Dedifferentiated amniotic fluid mesenchymal stem cell (primary cell): ENCODE data around the gene LYSMD3.
"Not testable (repeated sequence)": the region's sequence is repeated elsewhere in the genome, so short reads cannot be mapped to it uniquely, and the experiment has no call there.

ENCODE experiments used
- DNase-seq: peaks from one replicate; pipeline ENCODE4 v3.0.0-alpha.2; 2016; ENCODE audit errors: extremely low spot score

LYSMD3 gene

DNA sequence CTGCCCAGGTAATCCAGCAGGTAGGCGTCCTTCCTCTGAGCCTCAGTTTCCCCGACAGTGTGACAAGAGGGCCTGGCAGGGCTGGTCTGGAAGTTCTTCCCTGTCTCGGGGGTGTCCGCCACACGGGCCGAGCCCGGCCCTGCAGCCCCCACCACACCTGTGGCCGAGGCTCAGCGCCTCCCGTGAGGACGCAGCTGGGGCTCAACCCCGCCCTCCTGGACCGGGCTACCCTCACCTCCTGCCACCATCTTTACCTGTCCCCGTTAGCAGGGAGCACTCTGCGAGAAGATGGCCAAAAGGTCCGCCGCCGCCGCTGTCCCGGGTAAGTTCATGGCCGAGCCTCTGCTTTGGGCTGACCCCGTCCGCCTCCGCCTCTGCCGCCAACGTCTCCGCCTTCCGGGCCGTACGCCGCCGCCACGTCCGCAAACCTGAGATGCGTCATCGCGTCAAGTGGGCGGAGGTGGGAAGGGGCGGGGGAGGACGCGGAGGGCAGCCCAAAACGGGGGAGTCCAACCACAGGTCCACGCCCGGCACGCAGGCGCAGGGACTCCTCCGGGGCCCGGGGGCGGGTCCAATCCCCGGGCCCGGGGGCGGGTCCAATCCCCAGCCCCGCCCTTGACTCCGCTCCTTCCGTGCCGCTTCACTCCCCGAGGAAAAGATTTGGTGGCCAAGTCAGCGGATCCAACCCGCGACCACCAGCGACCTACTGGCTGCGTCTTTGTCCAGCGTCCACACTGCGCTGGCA lies at the start of gene LYSMD3:
LYSMD3 (minus strand) TSS at position 391 of the 745 bp plus-strand sequence. CDS start 4,295 bp downstream, outside the sequence.
- DNase-seq = peak; percentile 97

DNA sequence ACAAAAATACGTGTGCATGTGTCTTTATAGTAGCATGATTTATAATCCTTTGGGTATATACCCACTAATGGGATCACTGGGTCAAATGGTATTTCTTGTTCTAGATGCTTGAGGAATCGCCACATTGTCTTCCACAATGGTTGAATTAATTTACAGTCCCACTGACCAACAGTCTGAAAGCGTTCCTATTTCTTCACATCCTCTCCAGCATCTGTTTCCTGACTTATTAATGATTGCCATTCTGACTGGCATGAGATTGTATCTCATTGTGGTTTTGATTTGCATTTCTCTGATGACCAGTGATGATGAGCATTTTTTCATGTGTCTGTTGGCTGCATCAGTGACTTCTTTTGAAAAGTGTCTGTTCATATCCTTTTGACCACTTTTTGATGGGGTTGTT lies 47.2 kb upstream of the LYSMD3 start:
- DNase-seq = not testable (repeated sequence)

DNA sequence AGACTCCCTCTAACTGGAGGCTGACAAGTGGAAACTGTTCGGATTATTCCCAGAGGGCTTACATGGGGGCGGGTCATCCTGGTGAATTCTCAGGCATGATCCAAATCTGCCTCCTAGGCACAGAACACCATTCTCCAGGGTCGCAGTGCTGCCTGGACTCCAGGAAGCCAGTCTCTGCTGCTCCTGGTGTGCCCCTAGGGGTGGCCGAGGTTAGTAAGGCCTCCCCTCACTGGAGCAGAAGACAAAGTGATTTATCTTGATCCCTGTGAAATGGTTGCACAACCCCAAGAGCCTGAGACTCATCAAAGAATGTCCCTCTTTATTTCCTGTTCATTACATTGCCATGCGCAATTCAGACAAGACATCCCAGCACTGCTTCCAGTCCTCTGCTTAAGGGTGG lies 46.3 kb upstream of the LYSMD3 start:
- no peak for DNase-seq

DNA sequence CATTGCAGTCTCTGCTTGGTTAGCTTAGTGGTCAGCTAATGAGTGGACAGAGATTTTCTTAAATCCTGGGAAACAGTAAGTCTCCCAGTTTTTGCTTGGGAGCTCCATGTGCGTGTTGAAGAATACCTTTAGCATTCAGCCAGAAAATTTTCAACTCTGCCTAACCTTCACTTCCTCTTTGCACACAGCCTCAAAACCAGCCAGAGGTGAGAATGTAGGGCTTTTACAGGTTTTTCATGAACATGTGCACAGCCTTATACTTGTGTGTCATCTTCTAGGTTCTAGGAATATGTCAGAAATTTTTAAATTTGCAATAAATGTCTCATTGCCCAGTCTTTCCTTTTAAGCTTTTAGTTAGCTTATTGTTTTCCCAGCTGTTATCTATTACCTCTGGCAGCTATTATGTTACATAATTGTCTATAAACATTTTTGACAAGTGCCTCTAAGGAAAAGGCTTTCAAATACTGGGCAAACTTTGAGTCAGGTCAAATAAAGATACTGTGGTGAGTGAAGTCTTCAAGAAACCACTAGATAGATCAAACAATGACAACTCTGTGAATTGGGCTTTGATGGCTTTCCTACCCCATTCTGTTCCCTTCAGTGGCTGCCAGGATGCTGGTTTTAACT lies 41.9 kb upstream of the LYSMD3 start:
- DNase-seq = no peak

DNA sequence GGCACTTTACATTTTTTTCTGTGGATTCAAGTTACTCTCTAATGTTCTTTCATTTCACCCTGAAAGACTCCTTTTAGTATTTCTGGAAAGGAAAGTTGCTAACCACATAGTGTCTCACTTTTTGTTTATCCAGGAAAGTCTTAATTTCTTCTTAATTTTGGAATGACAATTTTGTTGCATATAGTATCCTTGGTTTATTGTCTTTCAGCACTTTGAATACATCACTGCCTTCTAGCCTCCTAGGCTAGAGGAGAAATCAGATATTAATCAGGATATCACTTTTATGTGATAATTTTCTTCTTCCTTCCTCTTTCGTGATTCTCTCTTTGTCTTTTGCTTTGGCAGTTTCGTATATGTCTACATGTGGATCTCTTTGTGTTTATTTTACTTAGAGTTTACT lies 40.6 kb upstream of the LYSMD3 start:
- no peak for DNase-seq

DNA sequence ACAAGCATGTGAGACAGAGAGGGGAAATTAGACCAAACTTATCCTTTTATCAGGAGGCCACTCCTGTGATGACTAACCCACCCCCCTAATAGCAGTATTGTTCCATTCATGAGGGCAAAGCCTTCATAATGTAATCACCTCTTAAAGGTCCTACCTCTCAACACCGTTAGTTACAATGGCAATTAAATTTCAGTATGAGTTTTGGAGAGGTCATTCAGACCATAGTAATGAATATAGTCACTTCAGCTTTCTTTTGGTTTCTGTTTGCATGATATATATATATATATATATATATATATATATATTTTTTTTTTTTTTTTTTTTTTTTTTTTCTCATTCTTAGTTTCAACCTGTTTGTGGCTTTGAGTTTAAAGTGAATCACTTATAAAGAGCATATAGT lies 39.7 kb upstream of the LYSMD3 start:
- no peak for DNase-seq

DNA sequence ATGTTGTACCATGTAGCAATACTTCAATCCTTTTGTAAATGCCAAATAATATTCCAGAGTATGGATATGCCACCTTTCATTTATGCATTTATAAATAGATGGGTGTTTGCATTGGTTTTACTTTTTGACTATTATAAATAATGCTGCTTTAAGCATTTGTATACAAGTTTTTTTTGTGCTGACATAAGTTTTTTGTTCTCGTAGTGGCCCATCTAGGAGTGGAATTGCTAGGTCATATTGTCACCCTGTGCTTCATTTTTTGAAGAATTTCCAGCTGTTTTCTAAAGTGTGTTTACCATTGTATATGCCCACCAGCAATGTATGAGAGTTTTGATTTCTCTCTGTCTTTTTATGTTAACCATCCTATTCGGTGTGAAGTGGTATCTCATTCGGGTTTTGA lies 36.1 kb upstream of the LYSMD3 start:
- DNase-seq = no peak

DNA sequence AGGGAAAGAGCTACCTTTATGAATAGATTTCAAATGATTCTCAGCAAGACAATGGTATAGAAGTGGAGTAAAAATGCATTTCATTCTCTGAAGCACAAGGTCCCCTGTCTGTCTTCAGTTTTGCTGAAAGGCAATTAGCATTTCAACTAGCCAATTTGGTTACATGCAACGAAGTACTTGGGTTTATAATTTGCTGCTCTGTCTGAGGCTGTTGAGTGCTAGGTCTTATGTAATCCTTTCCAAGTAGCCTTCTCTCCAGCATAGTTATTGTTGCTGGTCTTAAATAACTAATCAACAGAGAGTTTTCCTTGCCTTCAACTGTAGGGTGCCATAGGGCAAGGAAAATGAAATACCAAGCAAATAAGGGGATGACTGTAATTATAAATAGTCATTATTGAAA lies 33.7 kb upstream of the LYSMD3 start:
- DNase-seq = no peak

DNA sequence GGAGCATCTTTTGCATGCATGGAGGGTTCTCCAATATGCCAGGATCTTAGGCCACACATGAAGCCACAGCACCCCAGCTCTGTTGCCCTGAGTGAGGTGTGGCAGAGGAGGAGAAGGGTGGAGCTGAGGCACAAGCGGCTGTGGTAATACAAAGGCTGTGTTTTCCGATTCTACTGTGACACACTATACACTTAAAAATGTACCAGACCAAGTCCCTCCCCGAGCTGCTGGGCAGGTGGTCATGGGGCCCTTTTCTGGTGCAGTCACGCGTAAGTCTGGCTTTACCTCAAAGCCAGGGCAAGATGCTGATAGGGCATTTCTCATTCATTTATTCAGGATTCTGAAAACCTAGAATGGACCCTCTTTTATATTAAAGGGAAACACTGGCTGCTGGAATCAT lies 33.0 kb upstream of the LYSMD3 start:
- no peak for DNase-seq

DNA sequence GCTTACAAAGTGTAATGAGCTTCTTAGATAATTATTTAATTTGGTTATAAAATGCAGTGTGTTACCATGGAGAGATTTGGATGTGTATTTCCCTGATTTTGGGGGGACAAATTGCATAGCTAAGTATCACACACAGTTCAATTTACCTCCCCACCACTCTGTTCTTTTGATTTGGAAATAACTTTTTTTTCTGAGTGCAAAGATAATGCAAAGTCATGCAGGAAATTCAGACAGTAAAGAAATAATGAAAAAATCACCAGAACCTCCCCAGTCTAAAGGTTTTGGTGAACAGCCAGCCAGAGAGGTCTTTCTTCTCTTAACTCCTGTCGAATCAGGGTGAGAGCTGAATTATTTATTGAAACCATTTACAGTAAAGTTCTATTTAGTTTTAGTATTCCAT lies 32.4 kb upstream of the LYSMD3 start:
- no peak for DNase-seq

DNA sequence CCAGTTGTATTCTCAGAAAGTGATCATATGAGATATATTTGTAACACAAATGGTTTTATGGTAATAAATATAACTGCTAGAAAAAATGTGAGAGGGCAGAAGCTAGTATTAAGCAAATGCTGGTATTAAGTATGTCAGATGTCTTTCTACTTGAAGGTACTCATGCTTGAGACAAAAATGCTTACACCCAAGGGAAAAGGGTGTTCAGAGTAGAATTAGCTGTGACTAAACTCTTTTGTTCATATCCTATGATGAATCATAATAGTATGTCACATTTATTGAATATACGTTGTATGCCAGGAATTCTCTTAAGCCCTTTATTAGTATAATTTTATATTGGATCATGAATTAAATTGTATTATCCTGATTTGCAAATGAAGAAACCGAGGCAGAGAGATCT lies 31.4 kb upstream of the LYSMD3 start:
- no peak for DNase-seq

DNA sequence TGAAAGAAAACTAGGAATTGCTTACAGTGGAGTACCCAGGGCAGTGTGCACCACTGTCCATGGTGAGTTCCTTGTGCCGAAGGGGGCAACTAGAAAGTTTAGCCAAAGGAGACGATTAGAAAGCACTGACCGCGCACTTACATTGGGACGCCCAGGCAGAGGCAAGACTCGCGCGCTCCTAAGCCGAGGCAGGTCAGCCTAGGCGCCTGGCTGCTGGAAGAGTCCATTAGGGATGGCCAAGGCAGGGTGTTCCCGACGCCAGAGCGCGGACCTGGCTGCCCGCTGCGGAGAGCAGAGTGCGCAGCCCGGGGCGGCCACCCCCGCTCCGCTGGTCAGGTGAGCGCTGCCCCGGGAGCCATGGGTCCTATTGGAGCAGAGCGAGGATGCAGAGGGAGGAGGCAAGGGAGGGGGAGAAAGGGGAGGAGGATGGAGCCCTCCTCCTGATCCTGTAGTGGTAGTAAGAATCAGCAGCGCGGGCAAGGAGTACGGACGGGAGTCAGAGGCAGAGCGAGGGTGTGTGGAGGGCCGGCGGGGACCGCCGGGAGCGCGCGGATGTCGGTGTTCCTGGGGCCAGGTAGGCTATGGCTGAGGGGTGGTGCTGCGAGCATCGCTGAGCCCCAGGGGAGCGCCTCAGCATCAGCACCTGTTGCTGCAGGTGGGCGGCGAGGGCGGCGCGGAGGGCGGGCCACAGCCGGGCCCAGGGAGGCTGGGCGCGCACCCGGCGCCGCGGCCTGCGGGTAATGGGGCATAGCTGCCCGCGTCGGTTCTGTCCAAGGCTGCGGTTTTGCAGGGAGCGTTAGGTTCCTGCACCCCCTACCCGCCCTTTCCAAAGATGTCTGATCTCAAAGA lies 29.2 kb upstream of the LYSMD3 start, which contains the start of gene ADGRV1:
ADGRV1 (plus strand) TSS at position 454 of the 849 bp plus-strand sequence; CDS start at position 553, 99 bp downstream.
- DNase-seq = no peak

DNA sequence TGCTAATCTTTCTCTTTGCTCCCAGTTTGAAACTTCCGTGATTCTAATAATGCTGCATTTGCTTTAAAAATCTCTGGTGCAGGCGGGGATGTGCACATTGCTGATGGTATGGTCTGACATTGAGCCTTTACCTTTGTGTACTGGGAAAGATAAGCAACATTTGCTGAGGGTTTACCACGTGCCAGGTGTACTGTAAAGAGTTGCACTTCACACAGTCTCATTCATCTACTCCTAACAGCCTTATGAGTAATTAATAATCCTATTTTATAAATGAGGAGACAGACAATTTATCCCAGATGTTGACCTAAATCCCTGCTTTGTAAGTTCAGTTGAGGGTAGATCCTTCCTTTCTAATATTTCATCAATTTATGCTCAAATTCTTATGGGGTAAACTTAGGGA lies 28.5 kb upstream of the LYSMD3 start:
- no peak for DNase-seq

DNA sequence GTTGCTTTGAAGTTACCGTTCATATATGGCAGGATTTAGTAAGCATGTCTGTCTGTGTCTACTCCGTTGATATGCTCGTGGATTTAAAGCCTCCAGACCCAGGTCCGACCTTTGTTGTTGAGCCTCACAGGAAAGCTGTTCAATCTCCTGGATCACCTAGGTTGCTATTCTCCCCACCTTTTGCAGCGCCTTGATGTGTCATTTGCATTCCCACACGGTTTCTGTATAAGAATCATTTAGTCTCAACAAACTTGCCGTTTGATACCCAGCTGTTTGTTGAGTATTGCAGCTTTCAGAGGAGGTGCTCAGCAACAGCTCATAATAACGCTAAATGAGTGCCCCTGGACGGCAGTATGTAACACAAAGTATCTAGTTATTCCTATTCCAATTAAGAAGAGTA lies 28.0 kb upstream of the LYSMD3 start:
- no peak for DNase-seq

DNA sequence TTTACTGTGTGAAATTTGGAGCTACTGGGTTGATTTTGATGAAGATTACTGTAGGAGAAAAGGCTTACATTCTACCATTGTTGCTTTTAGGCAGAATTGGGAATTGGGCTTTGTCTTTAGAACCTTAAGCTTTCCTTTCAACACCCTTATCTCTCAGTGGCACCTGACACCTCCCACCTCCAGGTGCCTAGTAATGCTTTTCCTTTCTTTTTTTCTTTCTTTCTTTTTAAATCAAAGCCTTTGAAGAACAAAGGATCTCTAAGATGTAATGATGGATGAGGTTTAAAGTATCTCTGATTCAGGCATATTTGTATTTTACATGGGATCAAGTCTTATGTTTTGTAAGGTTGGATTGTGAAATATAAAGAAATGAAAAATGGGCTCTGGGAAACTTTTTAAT lies 26.3 kb upstream of the LYSMD3 start:
- no peak for DNase-seq

DNA sequence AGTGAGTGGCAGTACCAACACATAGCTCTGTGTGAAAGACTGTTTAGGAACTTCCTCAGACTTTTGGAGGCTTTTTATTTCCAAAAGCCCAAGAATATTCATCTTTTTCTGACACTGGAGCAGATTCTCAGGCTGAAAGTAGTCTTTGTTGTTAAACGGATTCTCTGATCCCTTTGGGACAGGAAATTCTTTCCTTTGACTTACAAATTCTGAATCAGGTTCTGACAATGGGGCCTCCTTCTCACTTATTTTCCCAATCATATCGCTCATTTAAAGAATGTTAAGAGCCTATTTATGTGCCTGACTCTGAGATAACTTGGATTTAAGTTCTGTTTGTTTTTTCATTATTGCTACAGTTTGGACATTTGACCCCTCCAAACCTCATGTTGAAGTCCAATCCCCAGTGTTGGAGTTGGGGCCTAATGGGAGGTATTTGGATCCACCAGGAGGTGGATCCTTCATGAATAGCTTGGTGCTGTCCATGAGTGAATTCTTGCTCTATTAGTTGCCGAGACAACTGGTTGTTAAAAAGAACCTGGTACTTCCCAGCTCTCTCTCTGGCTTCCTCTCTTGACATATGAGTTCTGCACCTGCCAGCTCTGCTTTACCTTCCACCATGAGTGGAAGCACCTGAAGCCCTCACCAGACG lies 25.1 kb upstream of the LYSMD3 start:
- DNase-seq = no peak

DNA sequence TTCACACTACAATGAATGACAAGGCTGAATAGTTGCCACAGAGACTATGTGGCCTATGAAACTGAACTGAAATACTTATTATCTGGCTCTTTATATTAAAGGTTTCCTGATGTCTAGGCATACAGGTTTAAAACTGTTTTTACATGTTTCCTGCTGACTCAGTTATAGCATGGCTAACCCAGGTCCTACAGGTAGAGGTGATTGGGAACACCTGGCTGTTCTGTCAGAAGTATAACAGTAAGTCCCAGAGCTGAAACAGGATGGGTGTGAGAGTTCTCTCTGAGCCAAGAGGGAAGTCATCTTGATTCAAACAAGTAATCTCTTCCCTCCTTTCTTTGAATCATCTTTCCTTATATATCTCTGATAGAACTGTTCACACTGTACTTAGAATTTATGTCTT lies 24.3 kb upstream of the LYSMD3 start:
- DNase-seq = no peak

DNA sequence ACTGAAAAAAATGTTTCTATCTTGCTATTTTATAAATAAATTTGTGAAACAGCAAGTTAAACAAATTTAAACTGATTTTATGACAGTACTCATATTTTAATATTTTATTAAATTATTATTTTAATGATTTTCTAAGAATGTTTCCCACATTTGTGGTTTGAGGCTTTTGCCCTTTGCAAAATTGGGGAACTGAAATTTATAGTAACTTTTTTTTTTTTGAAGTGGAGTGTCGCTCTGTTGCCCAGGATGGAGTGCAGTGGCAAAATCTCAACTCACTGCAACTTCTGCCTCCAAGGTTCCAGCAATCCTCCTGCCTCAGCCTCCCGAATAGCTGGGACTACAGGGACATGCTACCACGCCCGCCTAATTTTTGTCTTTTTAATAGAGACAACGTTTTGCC lies 22.0 kb upstream of the LYSMD3 start:
- DNase-seq = no peak

DNA sequence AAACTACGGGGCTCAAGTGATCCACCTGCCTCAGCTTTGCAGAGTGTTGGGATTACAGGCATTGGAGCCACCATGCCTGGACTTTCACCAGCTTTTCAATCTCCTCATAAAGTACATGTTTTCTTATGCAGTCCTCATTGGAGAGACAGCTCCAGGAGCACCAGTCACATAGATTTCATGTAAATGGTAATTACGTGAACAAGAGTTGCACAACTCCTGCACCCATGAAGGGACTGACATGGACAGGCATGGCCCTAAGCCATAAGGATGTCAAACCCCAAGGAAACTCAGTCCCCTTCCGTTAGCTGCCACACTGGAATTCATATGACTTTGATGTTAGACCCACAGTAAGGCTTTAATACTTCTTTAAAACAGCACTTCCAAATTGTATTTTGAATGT lies 21.6 kb upstream of the LYSMD3 start:
- no peak for DNase-seq

DNA sequence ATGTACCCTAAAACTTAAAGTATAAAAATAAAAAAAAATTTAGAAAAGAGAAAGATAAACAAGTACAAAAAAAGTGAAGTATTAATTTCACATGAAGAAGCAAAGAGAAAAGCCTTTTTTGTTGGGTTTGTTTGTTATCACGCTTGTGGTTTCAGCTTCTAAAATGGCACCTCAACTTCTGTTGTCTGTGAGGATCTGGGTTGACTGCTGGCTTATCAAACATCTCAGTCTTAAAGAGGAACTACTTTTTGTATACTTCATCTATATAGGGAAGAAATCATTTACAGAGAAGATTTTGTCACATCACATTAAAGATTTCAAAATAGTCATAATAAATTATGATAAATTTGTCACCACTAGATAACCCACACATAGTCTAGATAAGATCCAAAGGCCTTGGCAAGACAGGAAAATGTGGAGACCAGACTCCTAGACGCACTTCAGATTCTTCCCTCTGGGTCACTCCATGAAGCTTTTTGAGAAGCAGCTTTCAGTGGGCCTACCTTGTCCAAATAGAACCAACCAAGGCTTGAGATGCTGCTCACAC lies 20.4 kb upstream of the LYSMD3 start:
- no peak for DNase-seq

DNA sequence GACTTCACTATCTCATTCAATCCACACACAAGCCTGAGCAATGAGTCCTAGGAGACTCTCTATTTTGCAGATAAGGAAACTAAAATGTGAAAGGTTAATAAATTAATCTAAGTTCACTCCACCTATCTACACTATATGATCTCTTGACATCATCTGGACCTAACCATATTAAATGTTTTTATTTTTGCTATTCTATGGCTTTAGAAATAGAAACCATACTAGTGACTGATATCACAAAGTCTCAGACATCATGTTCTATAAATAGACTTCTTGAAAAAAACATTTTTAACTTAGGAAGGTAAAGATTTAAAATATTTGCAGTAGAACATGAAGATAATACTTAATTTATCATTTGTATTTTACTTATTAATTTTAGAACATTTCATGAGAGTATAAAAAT lies 19.8 kb upstream of the LYSMD3 start:
- DNase-seq = no peak

DNA sequence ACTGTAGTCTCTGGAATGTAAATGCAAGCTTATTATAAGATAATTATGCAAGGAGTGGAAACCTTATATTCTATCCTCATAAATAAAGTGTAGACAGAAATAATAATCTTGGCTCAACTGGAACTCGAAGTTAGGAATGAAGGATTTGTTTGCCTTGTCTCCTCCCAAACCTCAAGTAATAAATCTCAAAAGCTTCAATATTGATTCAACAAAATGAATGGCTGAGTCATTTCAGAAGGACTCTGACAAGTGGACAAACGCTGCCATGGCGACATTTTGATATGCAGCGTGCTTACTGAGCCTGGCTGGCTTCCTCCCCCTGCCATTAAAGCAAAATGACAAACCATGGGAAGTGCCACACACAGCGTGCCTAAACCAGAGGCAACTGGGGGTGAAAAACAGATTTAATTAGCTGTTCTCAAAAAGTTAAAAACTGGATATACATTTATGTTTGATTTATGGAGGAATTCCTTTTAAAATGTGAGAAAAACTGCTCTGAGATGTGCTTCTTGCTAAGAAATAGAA lies 18.7 kb upstream of the LYSMD3 start:
- no peak for DNase-seq
